HepG2 (cell line): ENCODE results near the gene LRRIQ4. TPM values are rescaled to one million over a fixed set of nuclear protein-coding genes. Genes with fewer than 3 reads are reported as not detected.

ENCODE experiments used
- BCL6 ChIP-seq: IDR thresholded peaks from 2 replicates; pipeline ENCODE4 v1.6.1; 2016; ENCODE audit warnings: missing genetic modification reagents, missing compliant biosample characterization
- HOXA9 ChIP-seq: sonication (generic); formaldehyde crosslinking; IDR thresholded peaks from 2 replicates; pipeline ENCODE4 v1.8.1; 2022; ENCODE audit warnings: missing genetic modification reagents, mild to moderate bottlenecking, moderate library complexity, borderline replicate concordance
- KAT8 ChIP-seq: IDR thresholded peaks from 2 replicates; pipeline ENCODE4 v1.6.1; 2016; ENCODE audit warnings: missing genetic modification reagents, missing compliant biosample characterization
- MTF1 ChIP-seq: sonication (generic); formaldehyde crosslinking; IDR thresholded peaks from 2 replicates; pipeline ENCODE4 v1.5.0; 2020; ENCODE audit warnings: missing genetic modification reagents
- NCOR1 ChIP-seq: fragments of 200-600 bp; sonication (generic); IDR thresholded peaks from 2 replicates; pipeline ENCODE4 v1.7.0; 2017; ENCODE audit warnings: antibody characterized with exemption, low read length, borderline replicate concordance
- NR2F2 ChIP-seq: IDR thresholded peaks from 2 replicates; pipeline ENCODE4 v1.6.1; 2012; ENCODE audit warnings: low read depth, inconsistent platforms, borderline replicate concordance
- RBM22 ChIP-seq: fragments of 200-400 bp; formaldehyde crosslinking; optimal IDR thresholded peaks from 2 replicates; pipeline ENCODE3; 2017; ENCODE audit warnings: mild to moderate bottlenecking, low read length, moderate library complexity
- RXRA ChIP-seq: sonication (generic); formaldehyde crosslinking; IDR thresholded peaks from 2 replicates; pipeline ENCODE4 v1.5.1; 2020; ENCODE audit warnings: missing genetic modification reagents
- RXRB ChIP-seq: IDR thresholded peaks from 2 replicates; pipeline ENCODE4 v1.6.1; 2016; ENCODE audit warnings: borderline replicate concordance, missing genetic modification reagents, missing compliant biosample characterization
- SALL1 ChIP-seq: sonication (generic); formaldehyde crosslinking; IDR thresholded peaks from 2 replicates; pipeline ENCODE4 v1.8.0; 2022; ENCODE audit warnings: mild to moderate bottlenecking, missing genetic modification reagents
- SAP130 ChIP-seq: IDR thresholded peaks from 2 replicates; pipeline ENCODE4 v1.6.1; 2016; ENCODE audit warnings: low read depth
- ZBTB25 ChIP-seq: IDR thresholded peaks from 2 replicates; pipeline ENCODE4 v1.6.1; 2018; ENCODE audit warnings: missing genetic modification reagents
- ZNF333 ChIP-seq: sonication (generic); formaldehyde crosslinking; IDR thresholded peaks from 2 replicates; pipeline ENCODE4 v1.4.0; 2020; ENCODE audit warnings: mild to moderate bottlenecking, missing genetic modification reagents, borderline replicate concordance
- ZNF430 ChIP-seq: sonication (generic); formaldehyde crosslinking; IDR thresholded peaks from 2 replicates; pipeline ENCODE4 v1.9.0; 2021; ENCODE audit warnings: mild to moderate bottlenecking, missing genetic modification reagents
- ZNF788 ChIP-seq: sonication (generic); formaldehyde crosslinking; IDR thresholded peaks from 2 replicates; pipeline ENCODE4 v1.5.0; 2020; ENCODE audit warnings: mild to moderate bottlenecking, missing genetic modification reagents, borderline replicate concordance
- polyA plus RNA-seq, 8 experiments: library from polyadenylated mRNA; depleted of rRNA in 3 of 8; stranded (reverse) in 7 of 8; unstranded in 1 of 8; fragments of >200 nt; fragmentation: Illumina TruSeq in 4 of 8; extraction: Trizol in 4 of 8; gene quantifications; 2 replicates each; pipeline versions ENCODE4 v1.2.1 to v1.2.3, GENCODE V29; 2011 to 2016; ENCODE audit warnings: low read depth in 4 of 8, missing spikeins in 1 of 8, mixed read lengths in 1 of 8; ENCODE audit not compliant: insufficient read depth in 1 of 8
- total RNA-seq, 5 experiments: library from RNA; depleted of rRNA; stranded (reverse); fragments of >200 nt; fragmentation: Illumina TruSeq; extraction: Trizol; gene quantifications; 2 replicates each; pipeline ENCODE4 v1.2.3, GENCODE V29; 2016; ENCODE audit warnings: low read depth in 1 of 5
- TF ChIP-seq, protein P1 (sequence below), 2 experiments: sonication (generic) in 1 of 2; formaldehyde crosslinking in 1 of 2; IDR thresholded peaks; 2 replicates each; pipeline versions ENCODE4 v1.4.0 to v1.6.1; 2018 to 2020; ENCODE audit warnings: missing genetic modification reagents in 2 of 2, borderline replicate concordance in 1 of 2, low read depth in 1 of 2, mild to moderate bottlenecking in 1 of 2, missing biosample characterization in 1 of 2
- TF ChIP-seq, protein P2 (sequence below), 2 experiments: sonication (generic) in 1 of 2; formaldehyde crosslinking in 1 of 2; IDR thresholded peaks; 2 replicates each; pipeline versions ENCODE4 v1.4.0 to v1.6.1; 2016 to 2020; ENCODE audit warnings: borderline replicate concordance in 1 of 2, low read depth in 1 of 2, mild to moderate bottlenecking in 1 of 2, missing genetic modification reagents in 1 of 2
- TF ChIP-seq, protein P3 (sequence below): sonication (generic); formaldehyde crosslinking; IDR thresholded peaks from 2 replicates; pipeline ENCODE4 v1.8.1; 2023; ENCODE audit warnings: missing genetic modification reagents, inconsistent platforms, borderline replicate concordance

Gene LRRIQ4
- total and polyA plus RNA-seq, 2 of the 13 experiments (the other 11 are each of a cell fraction or from before 2014, with no cell fraction given), result not detected

DNA sequence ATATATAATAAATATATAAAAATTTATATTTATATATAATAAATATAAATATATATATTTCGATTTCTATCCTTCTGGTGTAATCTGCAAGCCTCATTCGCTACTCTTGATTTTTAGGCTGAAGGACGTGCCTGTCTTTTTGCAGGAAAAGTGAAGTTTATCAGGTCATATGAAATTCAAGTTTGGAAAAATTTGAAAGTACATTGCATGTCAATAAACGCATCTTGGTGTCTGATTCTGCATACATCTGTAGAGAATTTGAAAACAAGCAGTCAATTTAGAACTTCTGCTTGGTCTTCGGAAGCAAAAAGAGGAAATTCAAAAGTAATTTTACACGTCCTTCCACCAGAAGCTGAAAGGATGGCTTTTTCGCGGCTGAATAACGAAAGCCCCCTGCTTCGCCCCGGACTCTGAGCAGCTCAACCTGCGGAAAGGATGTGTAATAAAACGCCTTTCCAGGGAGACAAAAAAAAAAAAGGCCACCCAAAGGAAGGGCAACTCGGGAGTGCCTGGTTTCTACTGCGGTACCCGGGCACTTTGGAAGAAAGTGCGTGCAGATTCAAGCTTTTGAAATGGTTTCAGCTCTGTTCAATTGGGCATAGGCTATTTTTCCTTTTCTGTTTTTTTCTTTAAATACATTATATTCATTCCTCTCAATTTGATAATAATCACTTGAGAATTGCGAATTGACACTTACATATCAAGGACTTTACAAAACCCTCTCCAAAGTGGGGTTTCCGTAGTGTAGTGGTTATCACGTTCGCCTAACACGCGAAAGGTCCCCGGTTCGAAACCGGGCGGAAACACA lies 41.0 kb upstream of the LRRIQ4 start (continued):
- 0 out of 2 replicates have a peak, but pooled peaks have one; percentile 53 for TF ChIP-seq ZBTB25 (CRISPR knock-in tag)
- TF ChIP-seq SAP130 (CRISPR knock-in tag), result 0 out of 2 replicates have a peak, but pooled peaks have one; percentile 44
- TF ChIP-seq, protein P1, sequence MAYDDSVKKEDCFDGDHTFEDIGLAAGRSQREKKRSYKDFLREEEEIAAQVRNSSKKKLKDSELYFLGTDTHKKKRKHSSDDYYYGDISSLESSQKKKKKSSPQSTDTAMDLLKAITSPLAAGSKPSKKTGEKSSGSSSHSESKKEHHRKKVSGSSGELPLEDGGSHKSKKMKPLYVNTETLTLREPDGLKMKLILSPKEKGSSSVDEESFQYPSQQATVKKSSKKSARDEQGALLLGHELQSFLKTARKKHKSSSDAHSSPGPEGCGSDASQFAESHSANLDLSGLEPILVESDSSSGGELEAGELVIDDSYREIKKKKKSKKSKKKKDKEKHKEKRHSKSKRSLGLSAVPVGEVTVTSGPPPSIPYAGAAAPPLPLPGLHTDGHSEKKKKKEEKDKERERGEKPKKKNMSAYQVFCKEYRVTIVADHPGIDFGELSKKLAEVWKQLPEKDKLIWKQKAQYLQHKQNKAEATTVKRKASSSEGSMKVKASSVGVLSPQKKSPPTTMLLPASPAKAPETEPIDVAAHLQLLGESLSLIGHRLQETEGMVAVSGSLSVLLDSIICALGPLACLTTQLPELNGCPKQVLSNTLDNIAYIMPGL (CRISPR knock-in tag; IDR thresholded peaks at IDR 0.05; ENCODE audit: borderline replicate concordance in 1 of 2, low read depth in 1 of 2), result peak; percentile 96 to 97
- TF ChIP-seq RXRB (CRISPR knock-in tag), result peak; percentile 23; the same call in 1 of the 2 replicates
- TF ChIP-seq BCL6 (CRISPR knock-in tag), result peak; percentile 6; the same call in 1 of the 2 replicates
- no peak for TF ChIP-seq ZNF333 (CRISPR knock-in tag)
- no peak for TF ChIP-seq ZNF788 (CRISPR knock-in tag)
- TF ChIP-seq, protein P2, sequence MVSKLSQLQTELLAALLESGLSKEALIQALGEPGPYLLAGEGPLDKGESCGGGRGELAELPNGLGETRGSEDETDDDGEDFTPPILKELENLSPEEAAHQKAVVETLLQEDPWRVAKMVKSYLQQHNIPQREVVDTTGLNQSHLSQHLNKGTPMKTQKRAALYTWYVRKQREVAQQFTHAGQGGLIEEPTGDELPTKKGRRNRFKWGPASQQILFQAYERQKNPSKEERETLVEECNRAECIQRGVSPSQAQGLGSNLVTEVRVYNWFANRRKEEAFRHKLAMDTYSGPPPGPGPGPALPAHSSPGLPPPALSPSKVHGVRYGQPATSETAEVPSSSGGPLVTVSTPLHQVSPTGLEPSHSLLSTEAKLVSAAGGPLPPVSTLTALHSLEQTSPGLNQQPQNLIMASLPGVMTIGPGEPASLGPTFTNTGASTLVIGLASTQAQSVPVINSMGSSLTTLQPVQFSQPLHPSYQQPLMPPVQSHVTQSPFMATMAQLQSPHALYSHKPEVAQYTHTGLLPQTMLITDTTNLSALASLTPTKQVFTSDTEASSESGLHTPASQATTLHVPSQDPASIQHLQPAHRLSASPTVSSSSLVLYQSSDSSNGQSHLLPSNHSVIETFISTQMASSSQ (IDR thresholded peaks at IDR 0.05; ENCODE audit: low read depth), result peak; percentile 42; the same call in 1 of the 2 replicates
- TF ChIP-seq, protein P2 (CRISPR knock-in tag; IDR thresholded peaks at IDR 0.05; ENCODE audit: borderline replicate concordance), result no peak
- no peak for TF ChIP-seq HOXA9 (CRISPR knock-in tag)
- TF ChIP-seq, protein P3, sequence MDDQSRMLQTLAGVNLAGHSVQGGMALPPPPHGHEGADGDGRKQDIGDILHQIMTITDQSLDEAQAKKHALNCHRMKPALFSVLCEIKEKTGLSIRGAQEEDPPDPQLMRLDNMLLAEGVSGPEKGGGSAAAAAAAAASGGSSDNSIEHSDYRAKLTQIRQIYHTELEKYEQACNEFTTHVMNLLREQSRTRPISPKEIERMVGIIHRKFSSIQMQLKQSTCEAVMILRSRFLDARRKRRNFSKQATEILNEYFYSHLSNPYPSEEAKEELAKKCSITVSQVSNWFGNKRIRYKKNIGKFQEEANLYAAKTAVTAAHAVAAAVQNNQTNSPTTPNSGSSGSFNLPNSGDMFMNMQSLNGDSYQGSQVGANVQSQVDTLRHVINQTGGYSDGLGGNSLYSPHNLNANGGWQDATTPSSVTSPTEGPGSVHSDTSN, result no peak
- TF ChIP-seq MTF1 (CRISPR knock-in tag), result no peak
- TF ChIP-seq RXRA (CRISPR knock-in tag), result no peak
- peak; percentile 84 for TF ChIP-seq RBM22
- TF ChIP-seq KAT8, result peak; percentile 72; the same call in 1 of the 2 replicates
- TF ChIP-seq ZNF430 (CRISPR knock-in tag), result 0 out of 2 replicates have a peak, but pooled peaks have one; percentile 39
- peak; percentile 62; the same call in 1 of the 2 replicates for TF ChIP-seq NCOR1
- no peak; the same call in 1 of the 2 replicates for TF ChIP-seq NR2F2
- TF ChIP-seq SALL1 (CRISPR knock-in tag), result peak; percentile 61
